ENCODE measurements around the gene AIF1L.

DNA sequence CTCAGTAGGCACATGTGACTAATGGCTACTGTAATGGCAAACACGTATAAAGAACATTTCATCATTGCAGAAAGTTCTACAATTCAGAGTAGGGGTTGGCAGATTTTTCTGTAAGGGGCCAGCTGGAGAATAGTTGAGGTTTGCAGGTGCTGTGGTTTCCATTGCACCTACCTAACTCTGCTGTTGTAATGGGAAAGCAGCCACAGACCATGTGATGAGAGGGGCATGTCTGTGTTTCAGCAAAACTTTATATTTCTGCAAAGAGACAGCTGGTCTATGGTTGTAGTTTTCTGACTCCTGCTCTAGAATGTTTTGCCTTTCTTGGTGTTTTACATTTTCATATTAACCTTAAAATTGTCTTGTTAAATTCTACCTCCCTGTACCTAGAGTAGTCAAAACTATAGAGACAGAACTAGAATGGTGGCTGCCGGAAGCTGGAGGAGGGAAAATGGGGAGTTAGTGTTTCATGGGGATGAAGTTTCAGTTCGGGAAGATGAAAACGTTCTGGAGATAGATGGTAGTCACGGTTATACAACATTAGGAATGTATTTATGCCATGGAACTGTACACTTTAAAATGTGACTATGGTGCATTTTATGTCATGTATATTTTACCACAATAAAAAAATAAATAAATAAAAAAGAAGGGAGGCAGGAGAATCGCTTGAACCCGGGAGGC, 73.4 kb downstream of the AIF1L start:
- no peak for TF ChIP-seq EZH2phosphoT487 (IDR thresholded peaks at IDR 0.05; ENCODE audit: borderline replicate concordance, low read depth, low read length)
- no peak for TF ChIP-seq CTCF (conservative IDR thresholded peaks at IDR 0.05; ENCODE audit: low read length)

All from OCI-LY7 (cell line).